PFSK-1 (cell line): ENCODE results near the gene PAOX.

Experiments used
- FOXP2 ChIP-seq: optimal IDR thresholded peaks from 2 replicates; pipeline ENCODE3; 2011; ENCODE audit warnings: borderline replicate concordance, control low read depth, inconsistent platforms; ENCODE audit not compliant: insufficient read depth; ENCODE audit errors: extremely low read length, extremely low read depth
- POLR2AphosphoS5 ChIP-seq: IDR thresholded peaks from 2 replicates; pipeline ENCODE4 v1.6.1; 2012; ENCODE audit warnings: low read depth, mild to moderate bottlenecking, control low read depth, low read length, moderate library complexity
- SIN3A ChIP-seq: IDR thresholded peaks from 2 replicates; pipeline ENCODE4 v1.6.1; 2012; ENCODE audit warnings: mild to moderate bottlenecking, low read length, moderate library complexity, borderline replicate concordance; ENCODE audit not compliant: insufficient read depth
- TAF1 ChIP-seq: IDR thresholded peaks from 2 replicates; pipeline ENCODE4 v1.6.1; 2012; ENCODE audit warnings: low read length, control low read depth, borderline replicate concordance; ENCODE audit not compliant: insufficient read depth
- TF ChIP-seq, protein P1 (sequence below), 2 experiments: IDR thresholded peaks; 2 replicates each; pipeline versions ENCODE4 v1.6.1 to v1.8.0; 2011 to 2012; ENCODE audit warnings: low read depth in 2 of 2, low read length in 2 of 2, control low read depth in 1 of 2, inconsistent platforms in 1 of 2, mild to moderate bottlenecking in 1 of 2, moderate library complexity in 1 of 2; ENCODE audit not compliant: insufficient read depth in 1 of 2

PAOX gene

DNA sequence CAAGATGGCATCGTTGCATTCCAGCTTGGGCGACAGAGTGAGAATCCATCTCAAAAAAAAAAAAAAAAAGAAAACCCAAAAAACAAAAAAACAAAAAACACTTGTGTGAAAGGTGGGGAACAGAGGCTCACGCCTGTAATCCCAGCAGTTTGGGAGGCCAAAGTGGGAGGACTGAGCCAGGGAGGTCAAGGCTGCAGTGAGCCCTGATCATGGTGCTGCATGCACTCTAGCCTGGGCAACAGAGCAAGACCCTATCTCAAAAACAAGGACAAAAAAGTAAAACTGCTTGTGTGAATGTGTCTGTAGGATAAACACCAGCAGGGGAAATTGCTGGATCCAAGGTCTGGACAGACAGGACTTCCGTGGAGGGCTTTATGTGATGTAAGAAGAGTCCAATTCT is 4.5 kb downstream of the PAOX start:
- TF ChIP-seq TAF1 (no peak), POLR2AphosphoS5 (no peak), SIN3A (no peak), FOXP2 (no peak)
- TF ChIP-seq, protein P1, sequence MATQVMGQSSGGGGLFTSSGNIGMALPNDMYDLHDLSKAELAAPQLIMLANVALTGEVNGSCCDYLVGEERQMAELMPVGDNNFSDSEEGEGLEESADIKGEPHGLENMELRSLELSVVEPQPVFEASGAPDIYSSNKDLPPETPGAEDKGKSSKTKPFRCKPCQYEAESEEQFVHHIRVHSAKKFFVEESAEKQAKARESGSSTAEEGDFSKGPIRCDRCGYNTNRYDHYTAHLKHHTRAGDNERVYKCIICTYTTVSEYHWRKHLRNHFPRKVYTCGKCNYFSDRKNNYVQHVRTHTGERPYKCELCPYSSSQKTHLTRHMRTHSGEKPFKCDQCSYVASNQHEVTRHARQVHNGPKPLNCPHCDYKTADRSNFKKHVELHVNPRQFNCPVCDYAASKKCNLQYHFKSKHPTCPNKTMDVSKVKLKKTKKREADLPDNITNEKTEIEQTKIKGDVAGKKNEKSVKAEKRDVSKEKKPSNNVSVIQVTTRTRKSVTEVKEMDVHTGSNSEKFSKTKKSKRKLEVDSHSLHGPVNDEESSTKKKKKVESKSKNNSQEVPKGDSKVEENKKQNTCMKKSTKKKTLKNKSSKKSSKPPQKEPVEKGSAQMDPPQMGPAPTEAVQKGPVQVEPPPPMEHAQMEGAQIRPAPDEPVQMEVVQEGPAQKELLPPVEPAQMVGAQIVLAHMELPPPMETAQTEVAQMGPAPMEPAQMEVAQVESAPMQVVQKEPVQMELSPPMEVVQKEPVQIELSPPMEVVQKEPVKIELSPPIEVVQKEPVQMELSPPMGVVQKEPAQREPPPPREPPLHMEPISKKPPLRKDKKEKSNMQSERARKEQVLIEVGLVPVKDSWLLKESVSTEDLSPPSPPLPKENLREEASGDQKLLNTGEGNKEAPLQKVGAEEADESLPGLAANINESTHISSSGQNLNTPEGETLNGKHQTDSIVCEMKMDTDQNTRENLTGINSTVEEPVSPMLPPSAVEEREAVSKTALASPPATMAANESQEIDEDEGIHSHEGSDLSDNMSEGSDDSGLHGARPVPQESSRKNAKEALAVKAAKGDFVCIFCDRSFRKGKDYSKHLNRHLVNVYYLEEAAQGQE (IDR thresholded peaks at IDR 0.05; ENCODE audit: insufficient read depth in 1 of 2, low read depth in 2 of 2, low read length in 2 of 2), result no peak

DNA sequence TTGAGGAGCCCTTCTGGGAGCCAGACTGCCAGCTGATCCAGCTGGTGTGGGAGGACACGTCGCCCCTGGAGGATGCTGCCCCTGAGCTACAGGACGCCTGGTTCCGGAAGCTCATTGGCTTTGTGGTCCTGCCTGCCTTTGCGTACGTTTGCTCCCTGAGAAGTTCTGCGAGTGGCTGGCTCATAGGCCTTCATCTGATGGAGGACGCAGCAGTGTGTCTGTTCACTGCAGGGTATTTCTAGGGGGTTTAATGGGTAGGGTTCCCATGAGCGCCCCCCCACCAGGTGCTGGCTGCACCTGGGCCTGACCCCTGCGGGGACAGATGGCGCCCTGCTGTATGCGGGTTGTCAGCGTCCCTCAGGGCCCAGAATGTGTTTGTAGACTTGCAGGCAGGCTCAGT is 5.0 kb downstream of the PAOX start:
- TF ChIP-seq POLR2AphosphoS5 (no peak), SIN3A (no peak), TAF1 (no peak), FOXP2 (no peak)
- TF ChIP-seq, protein P1 (IDR thresholded peaks at IDR 0.05; ENCODE audit: insufficient read depth in 1 of 2, low read depth in 2 of 2, low read length in 2 of 2), result no peak

DNA sequence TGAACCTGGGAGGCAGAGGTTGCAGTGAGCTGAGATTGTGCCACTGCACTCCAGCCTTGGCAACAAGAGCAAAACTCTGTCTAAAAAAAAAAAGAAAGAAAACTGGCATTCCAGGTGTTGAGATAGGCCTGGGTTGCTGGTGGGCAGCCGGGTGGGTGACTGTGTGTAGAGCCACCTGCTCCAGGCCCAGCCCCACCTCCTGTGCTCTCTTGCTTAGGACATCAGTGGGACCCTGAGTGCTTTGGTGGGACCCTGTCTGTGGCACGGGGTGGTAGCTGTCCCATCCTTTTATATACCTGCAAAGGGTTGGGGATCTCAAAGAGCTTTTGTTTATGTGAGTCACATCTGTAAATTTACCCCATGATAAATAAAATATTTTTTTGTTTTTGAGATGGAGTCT is 6.2 kb downstream of the PAOX start:
- TF ChIP-seq SIN3A, result no peak
- no peak for TF ChIP-seq POLR2AphosphoS5
- TF ChIP-seq, protein P1 (IDR thresholded peaks at IDR 0.05; ENCODE audit: insufficient read depth in 1 of 2, low read depth in 2 of 2, low read length in 2 of 2), result no peak
- TF ChIP-seq FOXP2, result no peak
- no peak for TF ChIP-seq TAF1

DNA sequence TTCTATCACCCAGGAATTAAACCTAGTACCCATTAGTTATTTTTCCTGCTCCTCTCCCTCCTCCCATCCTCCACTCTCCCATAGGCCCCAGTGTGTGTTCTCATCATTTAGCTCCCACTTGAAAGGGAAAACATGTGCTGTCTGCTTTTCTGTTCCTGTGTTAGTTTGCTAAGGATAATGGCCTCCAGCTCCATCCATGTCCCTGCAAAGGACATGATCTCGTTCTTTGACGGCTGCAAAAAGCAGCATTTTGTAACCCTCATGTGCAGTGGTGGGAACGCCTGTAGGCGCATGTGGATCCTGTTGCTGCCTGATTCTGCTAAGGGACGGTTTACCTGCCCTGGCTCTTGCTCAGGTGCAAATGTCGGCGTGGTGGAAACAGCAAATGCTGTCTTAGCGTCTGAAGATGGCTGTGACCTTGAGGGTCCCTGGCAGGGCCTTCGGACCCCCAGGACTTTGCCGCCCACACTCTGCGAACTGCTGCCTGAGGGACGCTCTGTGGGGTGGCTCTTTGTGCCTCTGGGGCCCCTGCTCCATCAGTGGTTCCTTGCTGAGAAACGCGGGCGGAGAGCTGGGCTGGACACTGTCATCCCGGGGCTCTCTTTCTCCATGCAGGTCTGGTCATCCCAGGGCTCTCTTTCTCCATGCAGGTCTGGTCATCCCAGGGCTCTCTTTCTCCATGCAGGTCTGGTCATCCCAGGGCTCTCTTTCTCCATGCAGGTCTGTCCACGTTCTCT is 9.3 kb downstream of the PAOX start:
- no peak for TF ChIP-seq POLR2AphosphoS5
- TF ChIP-seq, protein P1 (IDR thresholded peaks at IDR 0.05; ENCODE audit: insufficient read depth in 1 of 2, low read depth in 2 of 2, low read length in 2 of 2), result no peak
- no peak for TF ChIP-seq SIN3A
